Measurements from ENCODE around the gene LBR. TPM values are rescaled to one million over a fixed set of nuclear protein-coding genes. Genes with fewer than 3 reads are reported as not detected.

LBR gene
- total and polyA plus RNA-seq, 9 donors, result 22.4 to 60.9 (median 43.0) TPM

DNA sequence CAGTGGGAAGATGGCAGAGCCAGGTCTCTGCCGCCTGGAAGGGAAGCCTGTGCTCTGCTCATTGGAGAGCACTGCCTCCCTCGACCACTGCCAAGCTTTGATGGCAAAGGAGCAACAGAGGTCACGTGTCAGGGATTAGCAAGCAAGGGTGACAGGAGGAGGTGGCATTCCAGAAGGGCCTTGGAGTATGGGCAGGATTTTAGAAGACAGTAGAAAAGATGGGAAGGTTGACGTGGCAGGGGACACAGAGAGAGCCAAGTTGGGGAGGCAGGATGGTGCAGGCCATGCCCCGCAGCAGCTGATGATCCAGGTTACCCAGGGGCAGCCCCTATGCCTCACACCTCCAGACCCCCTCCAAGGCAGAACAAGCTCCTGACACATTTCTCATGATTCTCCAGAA lies 21.9 kb upstream of the LBR start:
- no peak for DNase-seq
- Histone ChIP-seq H3K4me3 (no peak overlapping the region), H3K4me1 (ENCODE audit: insufficient read depth) (peaks cover 12% of the 10 kb centered on the region), H3K9me3 (no peaks in the 10 kb centered on the region), H3K36me3 (no peaks in the 10 kb centered on the region), H3K27ac (no peak overlapping the region), H3K27me3 (no peaks in the 10 kb centered on the region)
- 92 to 94% (median 93%) methylated on average over 5 of the region's 5 CpGs for WGBS, 3 donors
- intact Hi-C loops (cut with DNase I), result no loop called here
- TF ChIP-seq POLR2A (IDR thresholded peaks at IDR 0.05), result no peak
- TF ChIP-seq, protein P1, sequence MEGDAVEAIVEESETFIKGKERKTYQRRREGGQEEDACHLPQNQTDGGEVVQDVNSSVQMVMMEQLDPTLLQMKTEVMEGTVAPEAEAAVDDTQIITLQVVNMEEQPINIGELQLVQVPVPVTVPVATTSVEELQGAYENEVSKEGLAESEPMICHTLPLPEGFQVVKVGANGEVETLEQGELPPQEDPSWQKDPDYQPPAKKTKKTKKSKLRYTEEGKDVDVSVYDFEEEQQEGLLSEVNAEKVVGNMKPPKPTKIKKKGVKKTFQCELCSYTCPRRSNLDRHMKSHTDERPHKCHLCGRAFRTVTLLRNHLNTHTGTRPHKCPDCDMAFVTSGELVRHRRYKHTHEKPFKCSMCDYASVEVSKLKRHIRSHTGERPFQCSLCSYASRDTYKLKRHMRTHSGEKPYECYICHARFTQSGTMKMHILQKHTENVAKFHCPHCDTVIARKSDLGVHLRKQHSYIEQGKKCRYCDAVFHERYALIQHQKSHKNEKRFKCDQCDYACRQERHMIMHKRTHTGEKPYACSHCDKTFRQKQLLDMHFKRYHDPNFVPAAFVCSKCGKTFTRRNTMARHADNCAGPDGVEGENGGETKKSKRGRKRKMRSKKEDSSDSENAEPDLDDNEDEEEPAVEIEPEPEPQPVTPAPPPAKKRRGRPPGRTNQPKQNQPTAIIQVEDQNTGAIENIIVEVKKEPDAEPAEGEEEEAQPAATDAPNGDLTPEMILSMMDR (IDR thresholded peaks at IDR 0.05), result no peak
- TF ChIP-seq EP300 (IDR thresholded peaks at IDR 0.05), result no peak

DNA sequence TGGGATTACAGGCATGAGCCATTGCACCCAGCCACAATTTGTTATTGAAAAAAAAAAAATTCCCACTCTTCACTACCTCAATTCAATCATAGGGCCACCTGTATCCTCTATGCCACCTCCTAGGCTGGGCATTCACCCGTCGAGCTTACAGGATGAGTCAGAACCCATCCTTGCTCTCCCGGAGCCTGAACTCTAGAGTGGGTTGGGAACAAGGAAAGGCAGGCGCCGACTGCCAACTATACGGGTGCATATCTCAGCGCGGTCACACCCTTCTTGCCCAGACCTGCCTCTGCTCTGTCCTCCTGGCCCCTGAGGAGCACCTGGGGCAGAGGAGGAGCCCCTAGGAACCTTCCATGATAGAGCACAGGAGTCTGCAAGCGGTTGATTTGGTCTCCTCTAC lies 21.4 kb upstream of the LBR start:
- intact Hi-C loops (cut with DNase I), result no loop called here
- no peaks in the 10 kb centered on the region for H3K36me3 ChIP-seq
- no peaks in the 10 kb centered on the region for H3K27me3 ChIP-seq
- no peak overlapping the region for H3K27ac ChIP-seq
- peak in 1 of 5 donors; percentile 28 for DNase-seq
- 85 to 89% (median 88%) methylated on average over 9 of the region's 9 CpGs for WGBS, 3 donors
- TF ChIP-seq POLR2A (IDR thresholded peaks at IDR 0.05) (no peak), EP300 (IDR thresholded peaks at IDR 0.05) (no peak)
- TF ChIP-seq, protein P1 (IDR thresholded peaks at IDR 0.05), result no peak
- no peaks in the 10 kb centered on the region for H3K9me3 ChIP-seq
- H3K4me3 ChIP-seq, result no peak overlapping the region
- H3K4me1 ChIP-seq (ENCODE audit: insufficient read depth), result peaks cover 12% of the 10 kb centered on the region

DNA sequence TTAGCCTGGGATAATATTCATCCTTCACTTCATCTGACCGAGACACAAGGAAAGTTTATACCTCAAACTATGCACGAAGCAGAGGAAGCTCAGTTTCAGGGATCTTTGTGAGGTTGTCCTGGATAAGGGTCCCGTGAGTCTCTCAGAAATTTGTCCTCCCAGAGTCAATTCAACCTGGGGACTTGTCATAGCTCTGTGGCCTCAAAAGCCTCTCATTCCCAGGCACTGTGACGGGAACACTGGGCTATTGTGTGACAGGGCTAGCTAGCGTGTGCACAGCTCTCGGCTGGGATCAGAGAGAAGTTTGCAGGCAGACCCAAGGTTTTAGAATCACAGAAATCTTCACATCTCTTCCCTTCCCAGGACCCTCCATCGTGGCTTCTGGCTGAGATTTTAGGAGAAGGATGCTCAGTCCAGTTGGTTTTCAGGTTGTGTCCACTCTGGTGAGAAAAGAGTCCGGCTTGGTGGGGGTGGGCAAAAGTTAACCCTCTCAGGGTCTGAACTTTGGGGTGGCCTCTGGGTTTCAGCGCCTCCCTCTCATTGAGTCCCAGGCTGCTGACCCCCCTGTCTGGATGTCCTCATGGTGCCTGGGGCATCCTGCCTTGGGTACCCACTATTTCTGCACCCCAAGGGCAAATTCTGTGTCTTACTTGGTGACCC lies 20.4 kb upstream of the LBR start:
- Histone ChIP-seq H3K4me1 (ENCODE audit: insufficient read depth) (peaks cover 12% of the 10 kb centered on the region), H3K27me3 (no peaks in the 10 kb centered on the region), H3K9me3 (no peaks in the 10 kb centered on the region), H3K4me3 (no peak overlapping the region), H3K27ac (peak overlapping the region; percentile 1 to 71), H3K36me3 (no peaks in the 10 kb centered on the region)
- TF ChIP-seq, protein P1 (IDR thresholded peaks at IDR 0.05), result no peak
- TF ChIP-seq EP300 (IDR thresholded peaks at IDR 0.05) (no peak), POLR2A (IDR thresholded peaks at IDR 0.05) (no peak)
- WGBS, 3 donors, result 30 to 40% (median 31%) methylated on average over 9 of the region's 9 CpGs
- peak in 1 of 5 donors; percentile 31 for DNase-seq
- intact Hi-C loops (cut with DNase I), result no loop called here

DNA sequence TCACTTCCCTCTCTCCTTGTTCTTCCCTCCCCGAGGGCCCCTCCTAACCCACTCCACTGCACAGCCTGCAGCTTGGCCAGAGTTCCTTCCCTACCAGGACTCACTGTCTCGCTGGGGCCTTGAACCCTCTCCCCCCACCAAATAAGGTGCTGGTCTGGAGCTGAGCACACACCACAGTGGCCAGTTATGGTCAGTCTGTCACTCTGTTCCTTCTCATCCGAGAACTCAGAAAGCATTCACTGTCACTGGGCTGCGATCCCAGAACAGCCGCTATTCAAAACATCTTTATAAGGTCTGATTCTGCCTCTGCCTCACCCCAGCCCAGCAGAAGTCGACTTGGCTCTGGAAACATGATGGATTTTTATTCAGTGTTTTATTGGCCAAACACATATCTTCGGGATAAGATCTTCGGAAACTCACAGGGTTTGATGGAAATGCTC lies 19.8 kb upstream of the LBR start:
- Histone ChIP-seq H3K4me1 (ENCODE audit: insufficient read depth) (peaks cover 12% of the 10 kb centered on the region), H3K27me3 (no peaks in the 10 kb centered on the region), H3K36me3 (no peaks in the 10 kb centered on the region), H3K4me3 (no peak overlapping the region), H3K27ac (peak overlapping the region; percentile 59 to 71), H3K9me3 (no peaks in the 10 kb centered on the region)
- 4 to 14% (median 8%) methylated on average over 8 of the region's 8 CpGs for WGBS, 3 donors
- intact Hi-C loops (cut with DNase I), result no loop called here
- peak; percentile 69 to 85 (median 74) for DNase-seq
- TF ChIP-seq, protein P1 (IDR thresholded peaks at IDR 0.05), result no peak
- TF ChIP-seq EP300 (IDR thresholded peaks at IDR 0.05), result peak; percentile 25

Data from ovary (tissue), 9 donors.